Measurements from ENCODE around the gene PLXDC2. TPM values are rescaled to one million over a fixed set of nuclear protein-coding genes. Genes with fewer than 3 reads are reported as not detected.

PLXDC2 gene
- polyA plus RNA-seq, 1 experiment = 0.47 TPM

GRCh38 chr10:19876570-19876969 is 60.3 kb downstream of the PLXDC2 start:
- Histone ChIP-seq H3K4me3 (ENCODE audit: low read depth, low read length) (no peak overlapping the region), H3K27me3 (ENCODE audit: control insufficient read depth, insufficient read depth, low read length) (no peaks in the 10 kb centered on the region), H3K36me3 (ENCODE audit: control insufficient read depth, insufficient read depth, low read length) (no peaks in the 10 kb centered on the region)
- TF ChIP-seq, protein P1, sequence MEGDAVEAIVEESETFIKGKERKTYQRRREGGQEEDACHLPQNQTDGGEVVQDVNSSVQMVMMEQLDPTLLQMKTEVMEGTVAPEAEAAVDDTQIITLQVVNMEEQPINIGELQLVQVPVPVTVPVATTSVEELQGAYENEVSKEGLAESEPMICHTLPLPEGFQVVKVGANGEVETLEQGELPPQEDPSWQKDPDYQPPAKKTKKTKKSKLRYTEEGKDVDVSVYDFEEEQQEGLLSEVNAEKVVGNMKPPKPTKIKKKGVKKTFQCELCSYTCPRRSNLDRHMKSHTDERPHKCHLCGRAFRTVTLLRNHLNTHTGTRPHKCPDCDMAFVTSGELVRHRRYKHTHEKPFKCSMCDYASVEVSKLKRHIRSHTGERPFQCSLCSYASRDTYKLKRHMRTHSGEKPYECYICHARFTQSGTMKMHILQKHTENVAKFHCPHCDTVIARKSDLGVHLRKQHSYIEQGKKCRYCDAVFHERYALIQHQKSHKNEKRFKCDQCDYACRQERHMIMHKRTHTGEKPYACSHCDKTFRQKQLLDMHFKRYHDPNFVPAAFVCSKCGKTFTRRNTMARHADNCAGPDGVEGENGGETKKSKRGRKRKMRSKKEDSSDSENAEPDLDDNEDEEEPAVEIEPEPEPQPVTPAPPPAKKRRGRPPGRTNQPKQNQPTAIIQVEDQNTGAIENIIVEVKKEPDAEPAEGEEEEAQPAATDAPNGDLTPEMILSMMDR (IDR thresholded peaks at IDR 0.05; ENCODE audit: insufficient read depth, low read depth, low read length) = no peak
- CTCF ChIA-PET = no interaction called here
- POLR2A ChIA-PET = no interaction called here
- no peak for DNase-seq (ENCODE audit: low read depth)

DNA sequence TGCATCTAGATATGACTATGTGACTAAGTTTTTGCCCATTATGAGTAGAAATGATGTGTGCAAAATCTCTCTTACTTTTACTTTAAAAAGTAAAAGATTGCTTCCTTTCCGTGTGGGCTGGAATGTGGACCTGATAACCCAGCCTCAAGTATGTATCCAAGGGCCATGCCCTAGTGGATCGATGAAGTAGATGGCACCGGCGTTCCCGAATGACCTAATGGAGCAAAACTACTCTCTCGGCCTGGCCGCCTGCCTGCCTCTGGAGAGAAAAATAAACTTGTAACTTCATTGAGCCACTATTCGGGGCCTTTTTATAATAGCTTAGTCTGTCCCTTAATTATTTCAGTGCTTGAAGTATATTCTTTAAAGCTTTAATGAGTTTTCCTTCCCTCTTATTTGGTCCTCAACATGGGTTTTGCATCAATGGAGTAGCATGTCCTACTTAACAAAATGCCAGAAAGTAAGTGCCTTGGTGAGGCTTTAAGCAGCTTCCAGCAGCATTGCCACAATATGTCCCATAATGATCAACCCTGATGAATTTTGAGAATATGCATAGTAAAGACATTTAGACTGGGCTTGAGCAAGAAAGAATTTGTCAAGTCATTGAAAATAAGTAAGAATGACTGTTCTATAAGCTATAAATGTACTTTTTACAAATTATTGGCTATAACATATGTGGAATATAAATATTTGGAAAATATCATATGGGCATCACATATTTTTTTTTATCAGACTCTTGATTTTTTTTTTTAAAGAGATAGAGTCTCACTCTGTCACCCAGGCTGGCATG is 61.4 kb downstream of the PLXDC2 start:
- no peaks in the 10 kb centered on the region for H3K27me3 ChIP-seq (ENCODE audit: control insufficient read depth, insufficient read depth, low read length)
- POLR2A ChIA-PET = interaction anchor here (0.8 kb wide), 1 partner anchor 8 kb away, joined by 5 read pairs; no protein-coding TSS in a partner anchor
- no peak overlapping the region for H3K4me3 ChIP-seq (ENCODE audit: low read depth, low read length)
- no peak for DNase-seq (ENCODE audit: low read depth)
- CTCF ChIA-PET = interaction anchor here (0.7 kb wide), 2 partner anchors 82 to 440 kb away, joined by 3 read pairs; no protein-coding TSS in a partner anchor
- no peaks in the 10 kb centered on the region for H3K36me3 ChIP-seq (ENCODE audit: control insufficient read depth, insufficient read depth, low read length)
- TF ChIP-seq, protein P1 (IDR thresholded peaks at IDR 0.05; ENCODE audit: insufficient read depth, low read depth, low read length) = no peak

DNA sequence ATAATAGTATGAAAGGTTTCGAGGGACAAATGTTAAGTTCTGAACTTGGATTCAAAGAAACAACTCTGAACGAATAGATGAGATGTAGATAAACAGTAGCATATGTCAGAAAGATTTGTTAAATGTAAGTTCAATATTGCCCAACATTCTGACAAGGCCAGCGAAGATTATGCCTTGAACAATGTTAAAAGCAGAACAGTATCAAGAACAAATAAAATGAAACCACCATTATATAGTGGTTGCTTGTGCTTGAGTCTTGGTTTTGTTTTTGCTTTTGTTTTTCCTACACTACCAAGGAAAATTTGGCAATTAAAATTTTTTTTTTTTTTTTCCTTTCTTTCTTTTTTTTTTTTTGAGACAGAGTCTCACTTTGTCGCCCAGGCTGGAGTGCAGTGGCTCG is 66.4 kb downstream of the PLXDC2 start:
- CTCF ChIA-PET = interaction anchor here (0.6 to 1.7 kb wide), 2 partner anchors 10 to 30 kb away, joined by 3 to 5 read pairs; no protein-coding TSS in a partner anchor
- POLR2A ChIA-PET = no interaction called here
- Histone ChIP-seq H3K36me3 (ENCODE audit: control insufficient read depth, insufficient read depth, low read length) (no peaks in the 10 kb centered on the region), H3K27me3 (ENCODE audit: control insufficient read depth, insufficient read depth, low read length) (no peaks in the 10 kb centered on the region), H3K4me3 (ENCODE audit: low read depth, low read length) (no peak overlapping the region)
- TF ChIP-seq, protein P1 (IDR thresholded peaks at IDR 0.05; ENCODE audit: insufficient read depth, low read depth, low read length) = no peak
- DNase-seq (ENCODE audit: low read depth) = no peak

GRCh38 chr10:19888061-19888660 is 71.9 kb downstream of the PLXDC2 start:
- POLR2A ChIA-PET = no interaction called here
- H3K27me3 ChIP-seq (ENCODE audit: control insufficient read depth, insufficient read depth, low read length) = no peaks in the 10 kb centered on the region
- H3K4me3 ChIP-seq (ENCODE audit: low read depth, low read length) = no peak overlapping the region
- CTCF ChIA-PET = interaction anchor here (0.6 kb wide), 1 partner anchor 1555 kb away, joined by 4 read pairs; no protein-coding TSS in a partner anchor
- TF ChIP-seq, protein P1 (IDR thresholded peaks at IDR 0.05; ENCODE audit: insufficient read depth, low read depth, low read length) = no peak
- DNase-seq (ENCODE audit: low read depth) = no peak
- H3K36me3 ChIP-seq (ENCODE audit: control insufficient read depth, insufficient read depth, low read length) = no peaks in the 10 kb centered on the region

GRCh38 chr10:19889256-19889655 is 73.0 kb downstream of the PLXDC2 start:
- DNase-seq (ENCODE audit: low read depth) = no peak
- H3K36me3 ChIP-seq (ENCODE audit: control insufficient read depth, insufficient read depth, low read length) = no peaks in the 10 kb centered on the region
- POLR2A ChIA-PET = no interaction called here

More at GRCh38 chr10:19889256-19889655, 73.0 kb downstream of the PLXDC2 start:
- TF ChIP-seq, protein P1 (IDR thresholded peaks at IDR 0.05; ENCODE audit: insufficient read depth, low read depth, low read length) = no peak
- H3K4me3 ChIP-seq (ENCODE audit: low read depth, low read length) = no peak overlapping the region
- H3K27me3 ChIP-seq (ENCODE audit: control insufficient read depth, insufficient read depth, low read length) = no peaks in the 10 kb centered on the region
- CTCF ChIA-PET = no interaction called here

Data from BJ (cell line).